ENCODE results near the gene ABCG1. TPM values are rescaled to one million over a fixed set of nuclear protein-coding genes. Genes with fewer than 3 reads are reported as not detected.

ABCG1 gene
- total and polyA plus RNA-seq, 4 experiments from 2014 or later: 1.5 to 19.6 (median 9.5) TPM

DNA sequence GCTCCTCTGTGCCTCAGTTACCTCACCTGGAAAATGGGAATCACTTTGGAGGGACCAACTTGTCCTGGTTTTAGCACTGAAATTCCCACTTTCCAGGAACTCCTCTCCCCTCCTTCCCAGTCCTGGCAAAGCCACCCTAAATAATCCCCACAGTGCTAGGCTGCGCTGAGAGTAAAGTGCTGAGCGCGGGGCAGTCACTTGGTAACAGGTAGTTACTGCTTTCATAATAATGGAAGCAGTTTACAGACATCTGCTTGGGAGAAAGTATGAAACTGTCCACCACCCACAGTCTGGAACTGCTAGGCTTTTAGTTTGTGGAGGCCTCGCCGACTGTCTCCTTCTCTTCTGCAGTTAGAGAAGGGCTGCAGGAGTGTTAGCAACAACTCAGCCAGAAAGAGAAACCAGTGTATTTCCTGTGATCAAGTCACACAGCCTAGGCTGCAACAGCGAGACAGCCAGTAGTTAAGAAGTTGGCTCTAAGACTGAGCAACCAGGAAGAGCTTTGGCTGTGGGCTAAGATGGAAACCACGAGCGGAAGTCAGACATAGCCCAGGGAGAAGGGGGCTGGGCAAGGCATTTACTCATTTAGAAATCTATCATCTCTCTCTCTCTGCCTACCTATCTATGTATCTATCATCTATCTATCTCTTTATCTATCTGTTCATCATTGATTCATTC lies 30.8 kb upstream of the ABCG1 start:
- CTCF ChIA-PET (ENCODE audit: partially characterized antibody): interaction anchor here (1.1 to 6.2 kb wide), 7 partner anchors 11 to 78 kb away, joined by 3 to 40 read pairs (median 5); no protein-coding TSS in a partner anchor
- Histone ChIP-seq H3K4me3 (ENCODE audit: low read length in 2 of 2) (peak overlapping the region; percentile 2 to 10), H3K27ac (ENCODE audit: low read depth, low read length) (peak overlapping the region; percentile 73), H3K27me3 (ENCODE audit: insufficient read depth, low read length) (no peaks in the 10 kb centered on the region), H3K9me3 (ENCODE audit: control insufficient read depth in 1 of 2, low read length in 2 of 2) (no peaks in the 10 kb centered on the region), H3K36me3 (ENCODE audit: insufficient read depth, low read length) (no peaks in the 10 kb centered on the region), H3K4me1 (ENCODE audit: insufficient read depth, low read length) (peaks cover 92% of the 10 kb centered on the region)
- peaks cover 34 to 74% (median 60%) of the 10 kb centered on the region in 4 donors for H3K4me1 Mint-ChIP-seq
- H3K9me3 Mint-ChIP-seq: peaks cover 0 to 3% (median 0%) of the 10 kb centered on the region in 8 donors
- peaks cover 0 to 5% of the 10 kb centered on the region in 2 donors for H3K36me3 Mint-ChIP-seq
- H3K4me3 Mint-ChIP-seq: peak overlapping the region; percentile 74 to 89 (median 79)
- intact Hi-C loops (cut with micrococcal nuclease): loop anchor here (1.0 kb wide), 8 partner anchors 11 to 70 kb away; no protein-coding TSS in a partner anchor
- DNase-seq: peak; percentile 84 to 91 (median 86)
- peak overlapping the region; percentile 90 to 99 (median 98) for H3K27ac Mint-ChIP-seq
- POLR2A ChIA-PET (ENCODE audit: partially characterized antibody): interaction anchor here (0.8 to 5.4 kb wide), 14 partner anchors 10 to 261 kb away, joined by 3 to 42 read pairs (median 4); partner anchors contain the start of gene ABCG1
- H3K27me3 Mint-ChIP-seq: no peaks in the 10 kb centered on the region

GRCh38 chr21:42188663-42189062 lies 30.3 kb upstream of the ABCG1 start:
- Mint-ChIP-seq H3K36me3 (peaks cover 0 to 5% of the 10 kb centered on the region in 2 donors), H3K27me3 (no peaks in the 10 kb centered on the region), H3K9me3 (peaks cover 0 to 3% (median 0%) of the 10 kb centered on the region in 8 donors), H3K4me3 (peak overlapping the region in 7 of 8 donors; percentile 74 to 89 (median 81)), H3K4me1 (peaks cover 40 to 79% (median 64%) of the 10 kb centered on the region in 4 donors), H3K27ac (peak overlapping the region; percentile 90 to 99 (median 98))
- POLR2A ChIA-PET (ENCODE audit: partially characterized antibody): interaction anchor here (0.8 to 5.4 kb wide), 14 partner anchors 10 to 262 kb away, joined by 3 to 42 read pairs (median 4); partner anchors contain the start of gene ABCG1
- no peaks in the 10 kb centered on the region for H3K27me3 ChIP-seq (ENCODE audit: insufficient read depth, low read length)
- CTCF ChIA-PET (ENCODE audit: partially characterized antibody): interaction anchor here (1.1 to 6.2 kb wide), 7 partner anchors 10 to 77 kb away, joined by 3 to 40 read pairs (median 5); no protein-coding TSS in a partner anchor
- peak overlapping the region in 1 of 2 donors; percentile 16 for H3K4me3 ChIP-seq (ENCODE audit: low read length in 2 of 2)
- H3K27ac ChIP-seq (ENCODE audit: low read depth, low read length): peak overlapping the region; percentile 73
- no peak for DNase-seq
- H3K36me3 ChIP-seq (ENCODE audit: insufficient read depth, low read length): no peaks in the 10 kb centered on the region
- intact Hi-C loops (cut with micrococcal nuclease): loop anchor here (1.0 kb wide), 8 partner anchors 11 to 70 kb away; no protein-coding TSS in a partner anchor
- no peaks in the 10 kb centered on the region for H3K9me3 ChIP-seq (ENCODE audit: control insufficient read depth in 1 of 2, low read length in 2 of 2)
- peaks cover 94% of the 10 kb centered on the region for H3K4me1 ChIP-seq (ENCODE audit: insufficient read depth, low read length)

DNA sequence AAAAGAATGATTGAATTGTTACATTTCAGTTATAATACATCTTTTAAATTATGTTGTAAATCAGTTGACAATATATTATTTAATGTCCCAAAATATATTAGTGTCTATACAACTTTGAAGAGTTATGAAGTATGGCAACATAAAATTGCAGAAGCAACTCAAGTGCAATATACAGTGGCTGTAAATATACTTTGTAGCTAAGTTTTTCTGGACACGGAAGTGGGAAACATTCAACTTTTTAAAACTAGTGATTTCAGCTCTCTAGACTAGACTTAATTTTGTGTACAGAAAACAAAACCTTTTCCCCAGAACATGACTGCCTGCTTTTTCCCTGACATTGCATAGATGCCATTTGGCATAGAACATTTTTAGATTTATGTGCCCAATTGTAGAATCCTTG lies 29.5 kb upstream of the ABCG1 start:
- Mint-ChIP-seq H3K27ac (peak overlapping the region in 4 of 7 donors; percentile 24 to 99 (median 54)), H3K27me3 (no peaks in the 10 kb centered on the region), H3K4me1 (peaks cover 44 to 83% (median 66%) of the 10 kb centered on the region in 4 donors), H3K36me3 (peaks cover 0 to 5% of the 10 kb centered on the region in 2 donors), H3K4me3 (peak overlapping the region in 3 of 8 donors; percentile 17 to 59 (median 51)), H3K9me3 (peaks cover 0 to 3% (median 0%) of the 10 kb centered on the region in 8 donors)
- no peak for DNase-seq
- H3K4me1 ChIP-seq (ENCODE audit: insufficient read depth, low read length): peaks cover 89% of the 10 kb centered on the region
- no peak overlapping the region for H3K27ac ChIP-seq (ENCODE audit: low read depth, low read length)
- CTCF ChIA-PET (ENCODE audit: partially characterized antibody): interaction anchor here (0.7 to 6.2 kb wide), 7 partner anchors 10 to 70 kb away, joined by 3 to 40 read pairs (median 5); no protein-coding TSS in a partner anchor
- H3K27me3 ChIP-seq (ENCODE audit: insufficient read depth, low read length): no peaks in the 10 kb centered on the region
- no peaks in the 10 kb centered on the region for H3K9me3 ChIP-seq (ENCODE audit: control insufficient read depth in 1 of 2, low read length in 2 of 2)
- POLR2A ChIA-PET (ENCODE audit: partially characterized antibody): interaction anchor here (0.6 to 5.4 kb wide), 6 partner anchors 9 to 267 kb away, joined by 3 to 42 read pairs (median 9); partner anchors contain the start of gene ABCG1
- H3K36me3 ChIP-seq (ENCODE audit: insufficient read depth, low read length): no peaks in the 10 kb centered on the region
- no peak overlapping the region for H3K4me3 ChIP-seq (ENCODE audit: low read length in 2 of 2)
- intact Hi-C loops (cut with micrococcal nuclease): no loop called here

DNA sequence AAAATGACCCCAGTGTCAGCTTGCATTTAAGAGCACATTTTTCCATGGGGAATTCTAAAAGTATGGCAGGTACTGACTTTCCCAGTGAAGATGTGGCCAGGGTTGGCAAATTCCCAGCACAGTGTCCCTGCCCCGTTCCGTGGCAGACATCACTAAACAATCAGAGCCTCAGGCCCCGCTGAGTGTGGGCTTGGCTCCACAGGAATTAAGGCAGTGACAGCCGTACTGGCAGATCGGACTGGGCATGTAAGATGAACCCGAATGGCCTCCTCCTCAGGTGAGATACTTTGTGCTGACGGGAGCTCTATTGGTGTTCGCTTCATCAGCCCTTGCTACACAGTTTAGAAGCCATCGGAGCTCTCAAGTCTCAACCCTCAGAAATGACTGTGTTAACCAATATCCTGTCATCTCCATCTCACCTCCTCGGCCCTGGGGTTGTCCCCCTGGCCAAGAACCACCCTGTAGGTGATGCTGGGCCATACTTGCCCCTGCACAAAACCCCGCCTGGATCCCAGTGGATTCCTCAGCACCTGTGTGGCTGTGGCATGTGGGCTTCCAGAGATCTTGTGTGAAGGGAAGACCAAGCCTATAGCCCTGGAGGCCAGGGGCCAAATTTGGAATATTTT lies 29.0 kb upstream of the ABCG1 start:
- intact Hi-C loops (cut with micrococcal nuclease): no loop called here
- H3K9me3 ChIP-seq (ENCODE audit: control insufficient read depth in 1 of 2, low read length in 2 of 2): no peaks in the 10 kb centered on the region
- no peak for DNase-seq
- peak overlapping the region in 3 of 8 donors; percentile 17 to 59 (median 51) for H3K4me3 Mint-ChIP-seq
- H3K36me3 ChIP-seq (ENCODE audit: insufficient read depth, low read length): no peaks in the 10 kb centered on the region
- H3K27me3 Mint-ChIP-seq: no peaks in the 10 kb centered on the region
- H3K9me3 Mint-ChIP-seq: peaks cover 0 to 3% (median 0%) of the 10 kb centered on the region in 8 donors
- ChIA-PET POLR2A (ENCODE audit: partially characterized antibody) (interaction anchor here (0.6 to 5.4 kb wide), 4 partner anchors 9 to 268 kb away, joined by 3 to 42 read pairs (median 6); no protein-coding TSS in a partner anchor), CTCF (ENCODE audit: partially characterized antibody) (interaction anchor here (0.7 to 6.2 kb wide), 5 partner anchors 9 to 70 kb away, joined by 3 to 40 read pairs (median 5); no protein-coding TSS in a partner anchor)
- no peaks in the 10 kb centered on the region for H3K27me3 ChIP-seq (ENCODE audit: insufficient read depth, low read length)
- peak overlapping the region in 5 of 7 donors; percentile 15 to 78 (median 29) for H3K27ac Mint-ChIP-seq
- no peak overlapping the region for H3K27ac ChIP-seq (ENCODE audit: low read depth, low read length)
- H3K4me1 ChIP-seq (ENCODE audit: insufficient read depth, low read length): peaks cover 85% of the 10 kb centered on the region
- H3K36me3 Mint-ChIP-seq: peaks cover 0 to 5% of the 10 kb centered on the region in 2 donors
- H3K4me1 Mint-ChIP-seq: peaks cover 44 to 83% (median 65%) of the 10 kb centered on the region in 4 donors
- H3K4me3 ChIP-seq (ENCODE audit: low read length in 2 of 2): no peak overlapping the region

DNA sequence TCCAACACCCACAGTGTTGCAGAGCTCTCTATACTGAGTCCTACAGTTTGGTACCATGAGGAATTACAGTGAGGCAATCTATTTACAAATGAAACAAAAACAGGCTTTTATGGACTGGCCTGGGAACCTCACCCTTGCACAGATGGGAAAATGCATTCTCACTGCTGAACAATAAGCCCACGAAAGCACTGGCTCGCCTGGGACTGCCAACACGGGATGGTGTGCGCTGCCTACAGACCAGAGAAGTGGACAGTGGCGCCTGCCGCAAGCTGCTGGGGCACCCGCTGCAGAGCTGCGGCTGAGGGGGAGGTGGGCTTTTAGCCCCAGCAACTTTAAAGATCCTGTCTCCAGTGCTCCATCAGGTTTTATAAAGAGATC lies 28.5 kb upstream of the ABCG1 start:
- Histone ChIP-seq H3K36me3 (ENCODE audit: insufficient read depth, low read length) (no peaks in the 10 kb centered on the region), H3K27ac (ENCODE audit: low read depth, low read length) (no peak overlapping the region), H3K4me3 (ENCODE audit: low read length in 2 of 2) (no peak overlapping the region), H3K4me1 (ENCODE audit: insufficient read depth, low read length) (peaks cover 81% of the 10 kb centered on the region), H3K9me3 (ENCODE audit: control insufficient read depth in 1 of 2, low read length in 2 of 2) (no peaks in the 10 kb centered on the region), H3K27me3 (ENCODE audit: insufficient read depth, low read length) (no peaks in the 10 kb centered on the region)
- Mint-ChIP-seq H3K4me1 (peaks cover 46 to 82% (median 64%) of the 10 kb centered on the region in 4 donors), H3K36me3 (peaks cover 0 to 5% of the 10 kb centered on the region in 2 donors), H3K27ac (peak overlapping the region in 1 of 7 donors; percentile 56), H3K9me3 (peaks cover 0 to 3% (median 0%) of the 10 kb centered on the region in 8 donors), H3K4me3 (peak overlapping the region in 2 of 8 donors; percentile 17 to 39), H3K27me3 (no peaks in the 10 kb centered on the region)
- ChIA-PET CTCF (ENCODE audit: partially characterized antibody) (interaction anchor here (1.1 to 2.1 kb wide), 4 partner anchors 9 to 69 kb away, joined by 3 to 7 read pairs (median 5); no protein-coding TSS in a partner anchor), POLR2A (ENCODE audit: partially characterized antibody) (interaction anchor here (1.1 to 5.4 kb wide), 3 partner anchors 8 to 44 kb away, joined by 3 to 42 read pairs (median 9); no protein-coding TSS in a partner anchor)
- intact Hi-C loops (cut with micrococcal nuclease): no loop called here
- DNase-seq: no peak

DNA sequence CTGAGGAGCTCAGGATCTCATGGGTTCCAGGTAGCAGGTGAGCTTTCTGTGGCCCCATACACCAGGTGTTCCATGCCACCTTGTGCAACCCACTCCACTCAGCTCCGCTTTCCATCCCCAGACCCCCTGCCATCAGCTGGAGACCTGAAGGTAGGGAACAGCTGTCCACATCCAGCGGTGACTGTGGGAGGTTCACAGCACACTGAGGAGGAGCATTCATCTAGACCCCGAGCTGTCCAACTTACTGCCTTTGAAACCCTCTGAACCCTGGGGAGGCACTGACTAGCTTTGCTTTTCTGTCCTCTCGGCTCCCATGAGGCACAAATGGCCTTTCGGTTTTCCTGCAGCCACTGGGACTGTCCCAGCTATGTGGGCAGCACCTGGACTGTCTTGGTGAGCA lies 27.9 kb upstream of the ABCG1 start:
- H3K36me3 Mint-ChIP-seq: peaks cover 0 to 5% of the 10 kb centered on the region in 2 donors
- no peaks in the 10 kb centered on the region for H3K27me3 Mint-ChIP-seq
- POLR2A ChIA-PET (ENCODE audit: partially characterized antibody): interaction anchor here (1.1 to 5.4 kb wide), 3 partner anchors 8 to 43 kb away, joined by 3 to 42 read pairs (median 9); no protein-coding TSS in a partner anchor
- H3K9me3 Mint-ChIP-seq: peaks cover 0 to 2% (median 0%) of the 10 kb centered on the region in 8 donors
- peaks cover 75% of the 10 kb centered on the region for H3K4me1 ChIP-seq (ENCODE audit: insufficient read depth, low read length)
- H3K9me3 ChIP-seq (ENCODE audit: control insufficient read depth in 1 of 2, low read length in 2 of 2): no peaks in the 10 kb centered on the region
- no peak for DNase-seq
- peaks cover 48 to 80% (median 58%) of the 10 kb centered on the region in 4 donors for H3K4me1 Mint-ChIP-seq
- H3K36me3 ChIP-seq (ENCODE audit: insufficient read depth, low read length): no peaks in the 10 kb centered on the region
- H3K27ac Mint-ChIP-seq: peak overlapping the region in 2 of 7 donors; percentile 29 to 57
- no peak overlapping the region for H3K4me3 ChIP-seq (ENCODE audit: low read length in 2 of 2)
- peak overlapping the region in 1 of 8 donors; percentile 52 for H3K4me3 Mint-ChIP-seq
- intact Hi-C loops (cut with micrococcal nuclease): no loop called here
- no peak overlapping the region for H3K27ac ChIP-seq (ENCODE audit: low read depth, low read length)
- H3K27me3 ChIP-seq (ENCODE audit: insufficient read depth, low read length): no peaks in the 10 kb centered on the region
- CTCF ChIA-PET (ENCODE audit: partially characterized antibody): interaction anchor here (0.8 to 1.5 kb wide), 2 partner anchors 45 to 68 kb away, joined by 3 to 7 read pairs; no protein-coding TSS in a partner anchor
